HuH-7 (cell line): Measurements from ENCODE around the gene FLT4.

Source experiments
- DNase-seq: peaks from one replicate; pipeline ENCODE4 v3.0.0; 2011; ENCODE audit warnings: low spot score

Gene FLT4

DNA sequence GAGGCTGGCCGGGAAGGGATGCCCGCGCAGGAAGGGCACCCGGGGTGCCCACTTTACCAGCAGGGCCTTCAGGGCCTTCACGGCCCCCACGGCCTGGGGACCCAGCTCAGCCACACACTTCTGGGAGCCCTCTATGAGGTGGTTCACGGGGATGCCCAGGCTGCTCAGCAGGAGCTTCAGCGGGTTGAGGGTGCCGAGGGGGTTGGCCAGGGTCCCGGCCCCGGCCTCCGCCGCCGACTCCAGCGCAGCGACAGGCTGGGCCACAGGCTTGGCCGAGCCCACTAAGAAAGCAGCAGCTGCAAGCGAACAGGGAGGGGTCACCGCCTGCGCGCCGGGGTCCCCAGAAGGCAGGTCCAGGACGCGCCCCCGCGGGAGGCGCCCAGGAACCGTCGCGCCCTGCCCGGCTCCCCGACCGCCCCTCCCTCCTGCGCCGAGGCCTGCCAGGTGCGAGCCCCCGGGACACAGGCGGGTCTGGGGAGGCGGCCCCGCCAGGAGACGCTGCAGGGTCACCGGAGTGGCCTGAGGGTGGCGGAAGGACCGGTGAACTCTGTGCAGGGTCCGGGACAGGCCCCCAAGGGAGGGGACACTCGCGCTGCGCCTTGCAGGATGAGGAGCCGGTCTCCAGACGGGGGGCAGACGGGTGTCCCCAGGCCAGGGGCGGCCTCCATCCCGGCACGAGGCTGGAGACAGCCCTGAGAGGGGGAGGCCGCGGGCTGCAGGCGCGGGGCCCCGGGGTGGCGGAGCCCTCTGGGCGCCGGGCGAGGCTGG is 58.7 kb downstream of the FLT4 start:
- no peak for DNase-seq

- DNase-seq = no peak
Measured at GRCh38 chr5:180589771-180590542, 59.4 kb downstream of the FLT4 start.

DNA sequence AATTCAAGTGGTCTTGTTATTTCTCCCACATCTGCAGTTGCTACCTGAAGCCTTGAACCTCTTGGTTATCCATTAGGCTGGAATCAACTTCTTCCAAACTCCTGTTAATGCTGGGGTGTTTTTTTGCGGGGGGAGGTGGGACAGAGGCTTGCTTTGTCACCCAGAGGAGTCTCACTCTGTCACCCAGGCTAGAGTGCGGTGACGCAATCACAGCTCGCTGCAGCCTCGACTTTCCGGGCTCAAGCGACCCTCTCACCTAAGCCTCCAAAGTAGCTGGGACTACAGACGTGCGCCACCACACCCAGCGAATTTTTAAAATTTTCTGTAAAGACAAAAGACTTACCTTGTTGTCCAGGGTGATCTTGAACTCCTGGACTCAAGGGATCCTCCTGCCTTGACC is 62.5 kb downstream of the FLT4 start:
- no peak for DNase-seq

DNA sequence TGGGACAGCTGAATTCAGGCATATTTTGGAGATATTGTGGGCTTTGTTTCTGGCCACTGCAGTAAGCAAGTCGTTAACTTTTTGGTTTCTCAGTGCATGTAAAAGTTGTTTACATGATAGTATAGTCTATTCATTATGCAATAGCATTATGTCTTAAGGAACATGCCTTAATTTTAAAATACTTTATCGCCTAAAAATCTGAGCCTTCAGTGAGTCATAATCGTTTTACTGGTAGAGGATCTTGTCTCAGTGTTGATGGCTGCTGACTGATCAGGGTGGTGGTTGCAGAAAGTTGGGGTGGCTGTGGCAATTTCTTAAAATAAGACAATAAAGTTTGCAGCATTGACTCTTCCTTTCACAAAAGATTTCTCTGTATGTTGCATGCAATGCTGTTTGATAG is 63.2 kb downstream of the FLT4 start:
- no peak for DNase-seq

DNA sequence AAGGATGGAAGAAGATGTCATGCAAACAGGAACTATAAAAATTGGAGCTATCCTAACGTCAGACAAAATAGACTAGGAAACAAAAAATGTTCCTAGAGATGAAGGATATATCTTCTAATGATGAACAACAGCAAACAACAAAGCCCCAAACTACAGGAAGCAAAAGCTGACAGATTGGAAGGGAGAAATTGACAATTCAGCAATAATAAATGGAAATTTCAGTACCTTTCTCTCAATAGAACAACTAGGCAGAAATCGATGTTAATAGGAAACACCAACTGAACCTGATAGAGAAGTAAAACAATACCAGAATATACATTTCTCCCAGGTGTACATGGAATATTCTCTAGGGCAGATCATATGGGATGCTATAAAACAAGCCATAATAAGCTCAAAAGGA is 65.7 kb downstream of the FLT4 start:
- DNase-seq = no peak

DNA sequence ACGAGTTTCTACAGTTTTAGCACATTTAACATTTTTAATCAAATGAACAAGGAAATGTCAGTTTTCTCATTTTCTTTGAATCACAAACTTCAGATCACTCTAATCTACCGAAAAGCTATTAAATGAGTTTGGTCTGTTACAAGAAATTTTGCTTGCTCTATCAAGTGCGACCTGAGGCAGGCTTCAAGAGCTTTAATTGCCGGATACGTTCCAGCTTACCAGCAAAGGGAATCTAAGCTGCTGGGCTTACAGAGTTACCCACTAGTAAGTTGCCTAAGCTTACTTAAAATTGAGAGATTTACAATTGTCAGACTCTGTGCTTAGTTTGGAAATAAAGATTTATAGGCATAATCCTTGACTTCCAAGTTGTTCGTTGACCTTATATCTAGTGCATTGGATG is 68.7 kb downstream of the FLT4 start:
- DNase-seq = no peak

DNA sequence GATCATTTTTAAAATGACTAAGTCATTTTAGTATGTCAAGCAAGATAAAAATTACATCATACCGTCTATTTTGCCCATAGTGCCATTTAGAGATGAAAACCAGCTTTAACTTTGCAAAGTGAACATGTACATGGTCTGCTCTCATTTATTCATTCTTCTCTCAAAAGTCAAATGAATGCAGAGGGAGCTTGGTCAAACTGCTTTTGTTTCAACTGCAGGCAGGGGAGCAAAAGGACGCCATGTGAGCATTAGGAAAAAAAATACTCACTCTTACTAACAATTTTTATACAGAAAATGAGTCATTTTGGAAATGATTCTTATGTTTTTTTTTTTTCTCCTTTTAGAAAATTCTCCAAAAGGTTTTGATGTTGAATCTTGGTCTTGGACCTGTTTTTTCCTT is 73.8 kb downstream of the FLT4 start:
- DNase-seq = no peak

DNA sequence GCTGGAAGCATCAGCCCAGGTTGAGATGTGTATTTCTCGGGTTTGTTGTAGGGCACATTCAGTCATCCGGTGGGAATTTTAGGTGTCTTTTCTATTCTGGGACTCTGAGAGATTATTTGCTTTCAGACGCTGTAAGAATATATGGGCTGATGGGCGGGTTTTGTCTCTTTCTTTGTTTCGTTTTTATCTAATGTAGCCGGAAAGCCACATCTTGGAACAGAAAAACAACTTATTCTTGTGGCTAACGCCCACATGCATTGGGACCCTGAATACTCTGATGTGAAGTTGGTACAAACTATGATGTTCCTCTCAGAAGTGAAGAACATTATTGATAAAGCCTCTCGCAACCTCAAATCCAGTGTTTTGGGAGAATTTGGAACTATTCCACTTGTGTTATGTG is 80.5 kb downstream of the FLT4 start:
- no peak for DNase-seq

DNA sequence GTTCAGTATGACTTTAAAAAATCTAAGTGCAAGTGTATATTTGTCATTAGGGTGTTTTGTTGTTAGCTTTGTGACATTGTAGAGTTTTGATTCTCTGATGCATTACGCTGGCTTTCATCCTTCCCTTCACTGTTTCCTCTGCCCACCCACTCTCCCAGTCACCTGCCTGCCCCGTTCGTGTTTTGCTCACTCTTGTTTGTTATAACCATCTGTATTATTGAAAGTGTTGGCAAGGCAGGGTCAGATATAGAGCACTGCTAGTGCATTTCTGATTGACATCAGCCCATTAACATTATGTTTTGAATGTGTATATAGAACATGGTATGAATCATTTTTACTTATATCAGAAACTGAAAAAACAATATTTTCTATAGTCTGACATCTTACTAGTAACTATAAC is 85.4 kb downstream of the FLT4 start:
- DNase-seq = no peak

DNA sequence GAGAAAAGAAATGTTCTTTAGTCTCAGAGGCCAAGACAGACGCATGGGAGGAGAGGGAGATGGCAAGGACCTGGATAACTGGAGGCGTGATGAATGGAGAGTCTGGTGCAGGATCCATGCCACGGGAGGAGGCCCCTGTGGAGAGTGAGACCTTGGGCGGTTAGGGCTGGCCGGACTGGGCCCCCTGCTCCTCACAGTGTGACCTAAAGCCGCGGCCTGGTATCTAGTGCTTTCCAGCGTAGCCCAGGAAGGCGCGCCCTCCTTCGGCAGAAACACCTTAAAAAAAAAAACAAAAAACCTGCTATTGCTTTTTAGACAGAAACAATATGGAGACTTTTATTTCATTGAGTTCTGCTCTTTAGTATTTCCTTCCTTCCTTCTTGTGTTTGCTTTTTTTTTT is 91.2 kb downstream of the FLT4 start:
- DNase-seq = no peak

DNA sequence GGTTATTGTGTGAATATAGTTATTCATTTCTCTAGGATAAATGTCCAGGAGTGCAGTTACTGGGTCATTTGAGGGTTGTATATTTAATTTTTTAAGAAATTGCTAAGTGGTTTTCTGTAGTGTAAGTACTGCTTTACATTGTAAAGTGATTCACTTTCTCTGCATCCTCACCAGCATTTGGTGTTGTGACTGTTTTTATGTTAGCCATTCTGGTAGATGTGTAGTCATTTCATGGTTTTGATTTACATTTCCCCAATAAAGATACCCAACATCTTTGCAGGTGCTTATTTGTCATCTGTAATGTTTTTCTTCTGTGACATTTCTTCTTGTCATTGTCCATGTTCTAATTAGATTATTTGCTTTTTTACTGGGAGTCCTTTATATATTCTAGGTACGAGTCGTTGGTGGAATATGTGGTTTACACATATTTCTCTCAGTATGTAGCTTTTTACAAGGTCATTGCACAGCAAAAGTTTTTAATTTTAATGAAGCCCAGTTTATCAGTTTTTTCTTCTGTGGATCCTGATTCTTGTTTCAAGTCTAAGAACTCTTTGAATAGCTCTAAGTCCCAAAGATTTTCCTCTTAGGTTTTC is 92.1 kb downstream of the FLT4 start:
- DNase-seq = no peak

- DNase-seq = no peak
Measured at GRCh38 chr5:180555168-180555921, 94.1 kb downstream of the FLT4 start.

- DNase-seq = no peak
Measured at GRCh38 chr5:180553530-180553929, 95.9 kb downstream of the FLT4 start.
